ENCODE data around the gene THRA. TPM values are rescaled to one million over a fixed set of nuclear protein-coding genes. Genes with fewer than 3 reads are reported as not detected.
A peak's percentile ranks its signal among the peaks of the same experiment; 100 is the strongest.

Gene THRA
- total and polyA plus RNA-seq, 2 of the 8 experiments (the other 6 are each of a cell fraction or from before 2014, with no cell fraction given): 6.4 to 10.2 TPM

DNA sequence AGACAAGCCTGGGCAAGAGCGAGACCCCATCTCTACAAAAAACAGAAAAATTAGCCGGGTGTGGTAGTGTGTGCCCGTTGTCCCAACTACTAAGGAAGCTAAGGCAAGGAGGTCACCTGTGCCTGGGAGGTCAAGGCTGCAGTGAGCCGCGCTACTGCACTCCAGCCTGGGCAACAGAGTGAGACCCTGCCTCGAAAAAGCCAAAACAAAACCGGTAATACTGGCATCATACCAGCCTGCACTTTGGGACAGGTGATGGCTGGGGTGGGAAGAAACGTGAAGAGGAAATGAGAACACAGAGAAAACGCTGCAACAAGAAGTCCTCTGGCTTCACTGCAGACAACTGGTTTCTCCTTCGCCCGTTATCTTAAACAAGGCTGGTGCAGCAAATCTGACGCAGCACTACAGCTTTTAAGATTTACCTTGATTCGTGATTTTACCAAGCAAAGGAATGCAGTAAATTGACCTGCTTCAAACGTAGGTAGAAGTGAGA, 76.8 kb downstream of the THRA start:
- 56% methylated on average over 14 of the region's 14 CpGs; no CpG with 5 or more reads in 1 of the 2 experiments for WGBS, 2 experiments (ENCODE audit: extremely low coverage in 1 of 2, insufficient coverage in 1 of 2, insufficient read length in 1 of 2, insufficient replicate concordance in 2 of 2, low coverage in 1 of 2, low lambda C conversion rate in 2 of 2, missing lambda C conversion rate in 1 of 2)
- H2BK5ac ChIP-seq (ENCODE audit: low read depth, low read length): peak overlapping the region; percentile 89
- CTCF ChIA-PET (ENCODE audit: partially characterized antibody): interaction anchor here (0.6 to 1.9 kb wide), 10 partner anchors 16 to 1540 kb away, joined by 3 to 9 read pairs (median 3); no protein-coding TSS in a partner anchor

More for the DNA sequence above, 76.8 kb downstream of the THRA start:
- Histone ChIP-seq H3K4ac (replicated peaks; ENCODE audit: insufficient read length, low read depth, low read length) (no peak overlapping the region), H3K9ac (replicated peaks in 1 of 4; ENCODE audit: extremely low read depth in 1 of 4, low read depth in 3 of 4, low read length in 3 of 4) (peak overlapping the region in 3 of 4 experiments; percentile 71 to 97 (median 78); a peak in 6 of 7 replicates), H2BK20ac (ENCODE audit: low read length) (no peak overlapping the region), H3K27me3 (replicated peaks in 1 of 4; ENCODE audit: control insufficient read depth in 3 of 4, extremely low read depth in 1 of 4, insufficient read depth in 3 of 4, low read length in 3 of 4) (no peaks in the 10 kb centered on the region), H3K4me2 (ENCODE audit: insufficient read depth in 1 of 2, low read depth in 2 of 2, low read length in 2 of 2) (peak overlapping the region; percentile 78 to 87), H3K4me3 (ENCODE audit: extremely low read depth in 1 of 4, insufficient read depth in 2 of 4, low read depth in 3 of 4, low read length in 4 of 4) (peak overlapping the region; percentile 51 to 88 (median 68)), H2BK15ac (ENCODE audit: low read length) (0 out of 2 replicates have a peak overlapping the region, but pooled peaks have one; percentile 72), H3K18ac (ENCODE audit: extremely low read depth, low read length) (peak overlapping the region; percentile 71), H4K5ac (ENCODE audit: insufficient read length, low read depth, low read length) (peak overlapping the region; percentile 70), H3K14ac (ENCODE audit: insufficient read length) (no peak overlapping the region), H3K27ac (ENCODE audit: low read depth, low read length) (peak overlapping the region; percentile 84), H3K56ac (replicated peaks; ENCODE audit: insufficient read length, low read depth, low read length) (no peak overlapping the region), H4K8ac (ENCODE audit: extremely low read depth, insufficient read depth, low read length) (no peak overlapping the region; the same call in 1 of the 2 replicates), H2BK120ac (replicated peaks; ENCODE audit: low read depth, low read length) (no peak overlapping the region), H3K4me1 (replicated peaks in 1 of 4; ENCODE audit: control insufficient read depth in 3 of 4, insufficient read depth in 4 of 4, low read length in 3 of 4) (peaks cover 0 to 4% (median 1%) of the 10 kb centered on the region in 4 experiments; a peak in 2 of 7 replicates), H3K9me3 (ENCODE audit: insufficient read depth in 2 of 2, low read depth in 1 of 2, low read length in 1 of 2) (no peaks in the 10 kb centered on the region), H2BK12ac (ENCODE audit: low read depth, low read length) (peak overlapping the region; percentile 83; the same call in 1 of the 2 replicates), H3K23ac (ENCODE audit: insufficient read length) (no peak overlapping the region), H2AFZ (ENCODE audit: low read length) (no peak overlapping the region), H3K79me1 (ENCODE audit: low read depth, low read length) (0 out of 2 replicates have a peak, but pooled peaks cover 6% of the 10 kb centered on the region), H3K79me2 (ENCODE audit: control insufficient read depth in 1 of 2, insufficient read depth in 2 of 2, low read length in 2 of 2) (peaks cover 0 to 23% of the 10 kb centered on the region in 2 experiments; a peak in 3 of 4 replicates), H3K36me3 (ENCODE audit: control insufficient read depth in 2 of 4, insufficient read depth in 4 of 4, low read length in 3 of 4) (peaks cover 9 to 39% (median 21%) of the 10 kb centered on the region in 4 experiments), H4K20me1 (replicated peaks in 1 of 2; ENCODE audit: control insufficient read depth in 1 of 2, insufficient read depth in 2 of 2, low read length in 2 of 2) (no peaks in the 10 kb centered on the region), H2AK5ac (ENCODE audit: low read depth, low read length) (0 out of 2 replicates have a peak overlapping the region, but pooled peaks have one; percentile 82), H4K91ac (replicated peaks; ENCODE audit: insufficient read length, low read length) (peak overlapping the region; percentile 8), H3K23me2 (ENCODE audit: low read depth, low read length) (peaks cover 9% of the 10 kb centered on the region)
- DNase-seq (ENCODE audit: low read depth in 1 of 2, low spot score in 2 of 2) (no peak), FAIRE-seq (no peak)
- peak; percentile 51; the same call in 1 of the 2 replicates for TF ChIP-seq KDM1A (IDR thresholded peaks at IDR 0.05; ENCODE audit: borderline replicate concordance, low read length)
- no peak for TF ChIP-seq BCL11A (IDR thresholded peaks at IDR 0.05; ENCODE audit: low read depth in 2 of 2, low read length in 2 of 2)
- POLR2A ChIA-PET (ENCODE audit: partially characterized antibody): interaction anchor here (0.6 to 5.9 kb wide), 33 partner anchors 10 to 1549 kb away, joined by 3 to 90 read pairs (median 5); partner anchors contain the start of genes EIF1, MSL1, NR1D1 and PSMD3

Data from H1 (cell line).